ENCODE results near the gene CNOT3. TPM values are rescaled to one million over a fixed set of nuclear protein-coding genes. Genes with fewer than 3 reads are reported as not detected.
"Not testable (repeated sequence)": the region's sequence is repeated elsewhere in the genome, so short reads cannot be mapped to it uniquely, and the experiment has no call there.

Gene CNOT3
- total RNA-seq, 1 donor from 2014 or later: 69.1 TPM

DNA sequence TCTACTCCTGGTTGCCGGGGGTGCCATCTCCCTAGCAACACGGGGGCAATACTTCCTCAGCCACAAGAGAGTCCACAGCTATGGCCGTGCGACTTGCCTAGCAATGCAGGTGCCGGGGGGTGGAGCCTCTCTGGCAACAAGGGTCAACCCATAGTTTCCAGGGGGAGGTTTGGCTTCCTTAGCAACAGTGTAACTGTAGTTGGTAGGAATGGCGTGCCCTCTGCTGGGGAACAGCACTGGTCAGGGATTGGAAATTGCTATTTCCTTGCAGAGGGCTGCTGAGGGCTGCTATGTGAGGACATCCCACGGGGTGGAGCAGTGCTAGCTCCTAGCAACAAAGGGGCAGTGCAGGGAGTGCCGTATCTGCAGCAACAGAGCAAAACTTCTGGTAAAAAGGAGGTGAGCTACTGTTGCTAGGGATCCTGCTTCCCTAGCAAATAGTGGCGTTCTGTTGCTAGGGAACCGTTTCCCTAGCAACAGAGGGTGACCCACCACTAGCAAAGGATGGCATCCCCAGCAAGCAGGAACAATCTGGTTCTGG, 42.4 kb downstream of the CNOT3 start:
- Histone ChIP-seq H3K27me3 (no peaks in the 10 kb centered on the region), H3K9me3 (no peaks in the 10 kb centered on the region), H3K27ac (no peak overlapping the region), H3K4me1 (no peaks in the 10 kb centered on the region), H3K4me3 (no peak overlapping the region), H3K36me3 (peaks cover 11 to 25% of the 10 kb centered on the region in 2 donors)
- TF ChIP-seq, protein P1, sequence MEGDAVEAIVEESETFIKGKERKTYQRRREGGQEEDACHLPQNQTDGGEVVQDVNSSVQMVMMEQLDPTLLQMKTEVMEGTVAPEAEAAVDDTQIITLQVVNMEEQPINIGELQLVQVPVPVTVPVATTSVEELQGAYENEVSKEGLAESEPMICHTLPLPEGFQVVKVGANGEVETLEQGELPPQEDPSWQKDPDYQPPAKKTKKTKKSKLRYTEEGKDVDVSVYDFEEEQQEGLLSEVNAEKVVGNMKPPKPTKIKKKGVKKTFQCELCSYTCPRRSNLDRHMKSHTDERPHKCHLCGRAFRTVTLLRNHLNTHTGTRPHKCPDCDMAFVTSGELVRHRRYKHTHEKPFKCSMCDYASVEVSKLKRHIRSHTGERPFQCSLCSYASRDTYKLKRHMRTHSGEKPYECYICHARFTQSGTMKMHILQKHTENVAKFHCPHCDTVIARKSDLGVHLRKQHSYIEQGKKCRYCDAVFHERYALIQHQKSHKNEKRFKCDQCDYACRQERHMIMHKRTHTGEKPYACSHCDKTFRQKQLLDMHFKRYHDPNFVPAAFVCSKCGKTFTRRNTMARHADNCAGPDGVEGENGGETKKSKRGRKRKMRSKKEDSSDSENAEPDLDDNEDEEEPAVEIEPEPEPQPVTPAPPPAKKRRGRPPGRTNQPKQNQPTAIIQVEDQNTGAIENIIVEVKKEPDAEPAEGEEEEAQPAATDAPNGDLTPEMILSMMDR (IDR thresholded peaks at IDR 0.05): no peak
- no peak for DNase-seq (ENCODE audit: low spot score in 2 of 2)
- intact Hi-C loops (cut with DNase I): no loop called here

DNA sequence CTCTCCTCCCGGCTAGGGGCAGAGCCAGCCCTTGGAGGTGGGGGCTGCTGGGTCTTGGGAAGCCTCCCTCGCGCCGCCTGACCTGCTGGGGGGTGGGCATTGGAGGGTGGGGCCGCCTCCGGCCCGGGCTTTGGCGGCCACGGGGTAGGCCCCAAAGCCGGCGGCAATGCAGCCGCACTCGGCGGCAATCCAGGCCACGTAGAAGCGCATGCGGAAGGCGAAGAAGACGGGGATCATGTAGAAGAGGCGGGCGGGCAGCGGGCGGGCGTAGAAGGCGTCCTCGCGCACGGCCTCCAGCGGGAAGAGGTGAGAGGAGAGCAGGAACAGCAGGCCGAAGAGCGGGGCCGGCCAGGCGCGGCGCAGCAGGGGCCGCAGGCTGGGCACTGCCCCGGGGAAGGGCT, 43.1 kb downstream of the CNOT3 start:
- Histone ChIP-seq H3K36me3 (peaks cover 11 to 25% of the 10 kb centered on the region in 2 donors), H3K27ac (no peak overlapping the region), H3K4me1 (no peaks in the 10 kb centered on the region), H3K9me3 (no peaks in the 10 kb centered on the region), H3K4me3 (no peak overlapping the region), H3K27me3 (no peaks in the 10 kb centered on the region)
- TF ChIP-seq, protein P1 (IDR thresholded peaks at IDR 0.05): no peak
- DNase-seq (ENCODE audit: low spot score in 2 of 2): no peak
- intact Hi-C loops (cut with DNase I): no loop called here

DNA sequence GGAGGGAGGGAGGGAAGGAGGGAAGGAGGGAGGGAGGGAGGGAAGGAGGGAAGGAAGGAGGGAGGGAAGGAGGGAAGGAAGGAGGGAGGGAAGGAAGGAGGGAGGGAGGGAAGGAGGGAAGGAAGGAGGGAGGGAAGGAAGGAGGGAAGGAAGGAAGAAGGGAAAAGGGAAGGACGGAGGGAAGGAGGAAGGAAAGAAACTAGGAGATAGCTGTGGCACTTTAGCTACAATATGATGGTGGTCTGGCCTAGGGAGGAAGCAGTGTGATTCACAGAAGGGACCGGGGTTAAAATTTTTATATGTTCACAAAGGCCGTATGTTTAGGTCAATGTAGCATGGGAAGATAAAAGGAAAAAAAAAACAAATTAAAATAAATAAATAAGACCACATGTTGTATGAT, 44.3 kb downstream of the CNOT3 start:
- H3K4me3 ChIP-seq; H3K27ac ChIP-seq; intact Hi-C loops (cut with DNase I); H3K9me3 ChIP-seq; DNase-seq (ENCODE audit: low spot score in 2 of 2); H3K27me3 ChIP-seq; H3K4me1 ChIP-seq: not testable (repeated sequence)
- peaks cover 11 to 18% of the 10 kb centered on the region in 2 donors for H3K36me3 ChIP-seq

DNA sequence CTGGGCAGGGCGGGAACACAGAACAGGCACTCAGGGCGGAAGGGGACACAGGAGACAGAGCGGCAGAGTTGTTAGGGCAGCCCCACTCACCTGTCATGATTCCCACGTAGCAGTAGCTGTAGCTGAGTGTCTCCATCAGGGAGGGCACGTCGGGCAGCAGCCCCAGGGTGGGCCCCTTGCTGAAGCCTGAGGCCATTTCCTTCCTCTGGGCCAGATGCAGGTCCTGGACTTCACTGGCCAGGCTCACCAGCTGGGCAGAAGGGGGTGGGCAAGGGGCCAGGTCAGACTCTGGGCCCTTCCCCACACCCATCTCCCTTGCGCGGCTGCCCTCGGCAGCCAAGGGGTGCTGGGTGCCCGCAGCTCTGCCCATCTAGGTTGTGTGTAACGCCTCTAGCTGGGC, 45.9 kb downstream of the CNOT3 start:
- Histone ChIP-seq H3K36me3 (peaks cover 9 to 18% of the 10 kb centered on the region in 2 donors), H3K4me3 (no peak overlapping the region), H3K9me3 (no peaks in the 10 kb centered on the region), H3K27ac (no peak overlapping the region), H3K4me1 (peaks cover 0 to 4% of the 10 kb centered on the region in 2 donors), H3K27me3 (no peaks in the 10 kb centered on the region)
- no peak for DNase-seq (ENCODE audit: low spot score in 2 of 2)
- TF ChIP-seq, protein P1 (IDR thresholded peaks at IDR 0.05): no peak
- intact Hi-C loops (cut with DNase I): no loop called here

DNA sequence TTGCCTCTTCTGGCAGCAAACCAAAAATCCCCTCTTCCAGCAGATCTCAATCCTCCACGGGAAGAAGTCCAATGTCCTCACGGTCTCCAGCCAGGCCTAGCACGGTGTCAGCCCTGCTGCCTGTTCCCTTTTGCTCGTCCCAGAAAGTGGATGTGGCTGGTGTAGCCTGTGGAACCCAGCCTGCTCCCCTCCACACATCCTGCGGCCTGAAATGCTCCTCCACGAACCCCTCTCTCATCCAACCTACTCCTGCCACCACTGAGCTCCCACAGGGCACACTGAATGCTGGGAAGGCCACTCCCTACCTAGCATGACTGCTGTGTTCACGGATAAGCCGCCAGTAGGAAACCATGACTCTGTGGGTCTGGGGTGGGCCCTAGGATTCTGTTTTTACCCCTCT, 48.8 kb downstream of the CNOT3 start:
- no peaks in the 10 kb centered on the region for H3K9me3 ChIP-seq
- no peak overlapping the region for H3K27ac ChIP-seq
- H3K36me3 ChIP-seq: peaks cover 0 to 9% of the 10 kb centered on the region in 2 donors
- H3K4me3 ChIP-seq: no peak overlapping the region
- no peak for DNase-seq (ENCODE audit: low spot score in 2 of 2)
- TF ChIP-seq, protein P1 (IDR thresholded peaks at IDR 0.05): no peak
- H3K27me3 ChIP-seq: no peaks in the 10 kb centered on the region
- intact Hi-C loops (cut with DNase I): loop anchor here (5.0 kb wide), 1 partner anchor 1244 kb away; no protein-coding TSS in a partner anchor
- H3K4me1 ChIP-seq: peaks cover 0 to 8% of the 10 kb centered on the region in 2 donors

DNA sequence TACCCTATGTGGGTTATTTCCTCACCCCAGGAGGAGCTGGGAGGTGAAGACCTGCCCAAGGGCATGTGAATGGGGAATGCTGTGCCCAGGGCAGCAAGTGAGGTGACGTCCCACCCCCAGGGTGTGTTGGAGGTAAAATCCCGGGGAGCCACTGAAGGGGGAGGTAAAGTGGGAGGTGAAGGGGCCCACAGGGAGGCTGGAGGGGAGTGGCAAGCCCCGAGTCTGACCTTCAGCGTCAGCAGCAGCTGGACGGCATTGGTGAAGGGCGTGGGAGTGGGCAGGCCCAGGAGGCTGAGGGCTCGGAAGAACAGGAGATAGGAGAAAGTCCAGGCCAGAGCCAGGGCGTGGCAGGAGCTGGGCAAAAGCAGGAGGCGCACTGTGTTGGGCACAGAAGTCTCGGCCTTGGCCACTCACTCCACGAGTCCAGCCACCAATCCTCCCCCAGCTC, 49.4 kb downstream of the CNOT3 start:
- intact Hi-C loops (cut with DNase I): loop anchor here (5.0 kb wide), 1 partner anchor 1245 kb away; no protein-coding TSS in a partner anchor
- H3K4me3 ChIP-seq: no peak overlapping the region
- no peak overlapping the region for H3K27ac ChIP-seq
- TF ChIP-seq, protein P1 (IDR thresholded peaks at IDR 0.05): no peak
- peaks cover 0 to 9% of the 10 kb centered on the region in 2 donors for H3K36me3 ChIP-seq
- peaks cover 4 to 12% of the 10 kb centered on the region in 2 donors for H3K4me1 ChIP-seq
- no peaks in the 10 kb centered on the region for H3K27me3 ChIP-seq
- DNase-seq (ENCODE audit: low spot score in 2 of 2): no peak
- H3K9me3 ChIP-seq: no peaks in the 10 kb centered on the region
